Esophagus squamous epithelium (tissue), 5 donors: ENCODE results near the gene SIGLEC9. TPM values are rescaled to one million over a fixed set of nuclear protein-coding genes. Genes with fewer than 3 reads are reported as not detected.

Source experiments
- DNase-seq: peaks from one replicate; lab custom pipeline; 2025; lab: John Stamatoyannopoulos, UW
- H3K27ac ChIP-seq, 4 donors: fragments of 200-600 bp; sonication (generic); one replicate each; pipeline ENCODE4 v1.5.1; 2016 to 2019; ENCODE audit warnings: mild to moderate bottlenecking in 1 of 4
- H3K27me3 ChIP-seq, 4 donors: fragments of 200-600 bp; sonication (generic); 1 replicate in 3 of 4; 2 replicates in 1 of 4; pipeline versions ENCODE4 v1.5.1 to v1.6.0; 2017 to 2021; ENCODE audit warnings: antibody characterized with exemption in 1 of 4
- H3K36me3 ChIP-seq, 3 donors: fragments of 200-600 bp; sonication (generic); one replicate each; pipeline ENCODE4 v1.5.1; 2016 to 2019
- H3K4me1 ChIP-seq, 3 donors: fragments of 200-600 bp; sonication (generic); one replicate each; pipeline ENCODE4 v1.5.1; 2017 to 2019
- H3K4me3 ChIP-seq, 4 donors: fragments of 200-600 bp; sonication (generic); 1 replicate in 3 of 4; 2 replicates in 1 of 4; pipeline ENCODE4 v1.5.1; 2016 to 2019; ENCODE audit warnings: mild to moderate bottlenecking in 2 of 4, moderate library complexity in 1 of 4
- H3K9me3 ChIP-seq, 3 donors: fragments of 200-600 bp; sonication (generic); one replicate each; pipeline ENCODE4 v1.5.1; 2016 to 2019
- POLR2A ChIP-seq, 4 donors: fragments of 450-650 bp; IDR thresholded peaks; one replicate each; pipeline ENCODE4 v1.6.1; 2017; ENCODE audit warnings: antibody characterized with exemption in 4 of 4, mild to moderate bottlenecking in 4 of 4, moderate library complexity in 3 of 4
- whole genome bisulfite sequencing, 2 donors: methylation state at CpG; one replicate each; pipeline ENCODE4 v1.1.5; 2018; 5-methylcytosine and 5-hydroxymethylcytosine counted together
- intact Hi-C: fragments of 100-400 bp; cut with DNase I; formaldehyde crosslinking; loops from one replicate; pipeline ENCODE4 v1.15.0; 2022
- total RNA-seq, 4 donors: library from RNA; depleted of rRNA; stranded (reverse); fragments of >200 nt; gene quantifications; one replicate each; pipeline ENCODE4 v1.1.0, GENCODE V29; 2016
- TF ChIP-seq, protein P1 (sequence below), 6 experiments: fragments of 450-650 bp in 4 of 6; fragments of 200-600 bp in 2 of 6; sonication (generic) in 2 of 6; IDR thresholded peaks; one replicate each; pipeline ENCODE4 v1.5.1; 2016 to 2019; ENCODE audit warnings: antibody characterized with exemption in 6 of 6, mild to moderate bottlenecking in 4 of 6, moderate library complexity in 4 of 6
- donor health status: DM: yes; HTN: yes; CAD: no.

Gene SIGLEC9
- total RNA-seq, 4 donors from 2014 or later: 0.49 to 4.4 (median 2.4) TPM

- 47 to 55% methylated on average over 2 of the region's 2 CpGs for WGBS, 2 donors
Measured at GRCh38 chr19:51156710-51157109, 32.0 kb downstream of the SIGLEC9 start.

GRCh38 chr19:51157265-51157664, 32.6 kb downstream of the SIGLEC9 start:
- no peaks in the 10 kb centered on the region for H3K9me3 ChIP-seq
- 19 to 40% methylated on average over 2 of the region's 2 CpGs for WGBS, 2 donors
- no peak overlapping the region for H3K4me3 ChIP-seq
- H3K27me3 ChIP-seq: peaks cover 0 to 31% (median 0%) of the 10 kb centered on the region in 4 donors
- intact Hi-C loops: no loop called here
- no peak for TF ChIP-seq POLR2A (IDR thresholded peaks at IDR 0.05)
- TF ChIP-seq, protein P1, sequence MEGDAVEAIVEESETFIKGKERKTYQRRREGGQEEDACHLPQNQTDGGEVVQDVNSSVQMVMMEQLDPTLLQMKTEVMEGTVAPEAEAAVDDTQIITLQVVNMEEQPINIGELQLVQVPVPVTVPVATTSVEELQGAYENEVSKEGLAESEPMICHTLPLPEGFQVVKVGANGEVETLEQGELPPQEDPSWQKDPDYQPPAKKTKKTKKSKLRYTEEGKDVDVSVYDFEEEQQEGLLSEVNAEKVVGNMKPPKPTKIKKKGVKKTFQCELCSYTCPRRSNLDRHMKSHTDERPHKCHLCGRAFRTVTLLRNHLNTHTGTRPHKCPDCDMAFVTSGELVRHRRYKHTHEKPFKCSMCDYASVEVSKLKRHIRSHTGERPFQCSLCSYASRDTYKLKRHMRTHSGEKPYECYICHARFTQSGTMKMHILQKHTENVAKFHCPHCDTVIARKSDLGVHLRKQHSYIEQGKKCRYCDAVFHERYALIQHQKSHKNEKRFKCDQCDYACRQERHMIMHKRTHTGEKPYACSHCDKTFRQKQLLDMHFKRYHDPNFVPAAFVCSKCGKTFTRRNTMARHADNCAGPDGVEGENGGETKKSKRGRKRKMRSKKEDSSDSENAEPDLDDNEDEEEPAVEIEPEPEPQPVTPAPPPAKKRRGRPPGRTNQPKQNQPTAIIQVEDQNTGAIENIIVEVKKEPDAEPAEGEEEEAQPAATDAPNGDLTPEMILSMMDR (IDR thresholded peaks at IDR 0.05): no peak
- H3K4me1 ChIP-seq: peaks cover 0 to 11% (median 2%) of the 10 kb centered on the region in 3 donors
- no peaks in the 10 kb centered on the region for H3K36me3 ChIP-seq
- no peak overlapping the region for H3K27ac ChIP-seq
- DNase-seq: no peak

More at GRCh38 chr19:51156710-51157109, 32.0 kb downstream of the SIGLEC9 start:
- H3K4me3 ChIP-seq: no peak overlapping the region
- H3K27me3 ChIP-seq: peaks cover 0 to 31% (median 0%) of the 10 kb centered on the region in 4 donors
- H3K36me3 ChIP-seq: no peaks in the 10 kb centered on the region
- intact Hi-C loops: no loop called here
- no peak for DNase-seq
- TF ChIP-seq, protein P1 (IDR thresholded peaks at IDR 0.05): no peak
- TF ChIP-seq POLR2A (IDR thresholded peaks at IDR 0.05): no peak
- no peaks in the 10 kb centered on the region for H3K9me3 ChIP-seq
- H3K4me1 ChIP-seq: peaks cover 0 to 6% (median 2%) of the 10 kb centered on the region in 3 donors
- H3K27ac ChIP-seq: no peak overlapping the region

DNA sequence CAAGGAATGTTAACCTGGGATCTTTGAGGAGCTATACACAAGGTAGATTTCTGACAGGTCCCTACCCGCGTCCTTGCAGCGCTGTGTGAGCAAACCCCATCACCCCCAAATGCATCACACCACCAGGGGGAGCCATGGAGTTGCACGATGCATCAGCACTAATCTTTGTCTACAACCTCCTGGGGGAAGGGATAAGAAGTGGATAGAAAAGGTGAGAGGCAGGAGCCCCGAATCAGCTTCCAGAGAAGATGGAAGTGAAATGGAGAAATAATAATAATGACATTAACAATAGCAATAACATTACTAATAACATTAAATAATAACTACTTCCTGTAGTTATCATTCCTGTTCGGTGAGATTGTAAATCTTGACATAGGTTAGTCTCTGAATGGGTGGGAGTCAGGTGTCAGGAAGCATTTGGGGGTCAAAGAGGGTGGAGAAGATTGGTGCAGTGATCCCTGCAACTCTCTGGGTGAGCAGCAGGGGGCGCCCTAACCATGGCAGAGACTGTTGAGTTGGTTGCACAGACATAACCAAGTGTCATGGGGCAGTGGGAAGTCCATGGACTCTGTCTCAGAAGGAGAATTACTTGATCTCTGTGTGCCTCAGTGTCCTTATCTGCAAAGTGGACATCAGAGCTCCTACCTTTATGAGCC, 33.9 kb downstream of the SIGLEC9 start:
- Histone ChIP-seq H3K9me3 (no peaks in the 10 kb centered on the region), H3K4me1 (peaks cover 0 to 25% (median 9%) of the 10 kb centered on the region in 3 donors), H3K27ac (no peak overlapping the region), H3K27me3 (peaks cover 0 to 21% (median 0%) of the 10 kb centered on the region in 4 donors), H3K4me3 (no peak overlapping the region), H3K36me3 (no peaks in the 10 kb centered on the region)
- intact Hi-C loops: no loop called here
- 6 to 22% methylated on average over 6 to 7 of the region's 7 CpGs for WGBS, 2 donors
- TF ChIP-seq, protein P1 (IDR thresholded peaks at IDR 0.05): peak; percentile 55 to 79 (median 61)
- no peak for TF ChIP-seq POLR2A (IDR thresholded peaks at IDR 0.05)
- no peak for DNase-seq

DNA sequence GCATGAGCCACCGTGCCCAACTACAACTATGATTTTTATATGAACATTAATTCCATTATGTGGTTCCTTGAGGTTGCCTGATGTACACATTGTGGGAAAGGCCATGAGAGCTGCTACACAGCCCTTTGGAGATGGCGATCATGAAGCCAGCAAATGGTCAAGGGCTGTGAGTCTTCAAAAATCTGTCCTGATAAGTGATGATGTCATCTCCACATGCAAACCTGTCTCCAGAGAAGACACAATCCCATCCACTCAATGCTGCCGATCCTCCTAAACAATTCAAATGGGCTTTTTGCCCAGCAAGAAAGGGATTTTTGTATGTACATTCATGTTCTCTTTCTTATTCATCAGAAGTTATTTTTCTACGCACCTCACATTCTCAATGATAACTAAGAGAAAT, 35.0 kb downstream of the SIGLEC9 start:
- 78 to 91% methylated on average over 4 of the region's 4 CpGs for WGBS, 2 donors
- TF ChIP-seq POLR2A (IDR thresholded peaks at IDR 0.05): no peak
- TF ChIP-seq, protein P1 (IDR thresholded peaks at IDR 0.05): no peak
- Histone ChIP-seq H3K27me3 (peaks cover 0 to 11% (median 0%) of the 10 kb centered on the region in 4 donors), H3K9me3 (no peaks in the 10 kb centered on the region), H3K4me3 (no peak overlapping the region), H3K36me3 (no peaks in the 10 kb centered on the region), H3K4me1 (peaks cover 0 to 35% (median 9%) of the 10 kb centered on the region in 3 donors), H3K27ac (no peak overlapping the region)
- intact Hi-C loops: no loop called here
- DNase-seq: no peak

DNA sequence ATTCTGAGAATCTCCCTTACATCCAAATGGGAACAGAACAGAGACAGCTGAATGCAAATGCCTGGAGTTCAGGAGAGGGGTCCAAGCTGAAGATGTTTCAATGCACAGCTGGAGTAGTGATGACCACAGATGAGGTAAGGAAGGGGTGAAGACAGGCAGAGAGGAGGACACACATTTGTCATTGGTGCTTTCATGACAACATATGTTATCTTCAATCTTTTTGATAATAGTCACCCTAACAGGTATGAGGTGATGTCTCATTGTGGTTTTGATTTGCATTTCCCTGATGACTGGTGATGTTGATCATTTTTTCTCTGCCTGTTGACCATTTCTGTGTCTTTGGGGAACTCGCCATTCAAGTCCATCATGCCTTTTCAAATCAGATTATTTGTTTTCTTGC, 36.6 kb downstream of the SIGLEC9 start:
- Histone ChIP-seq H3K27ac (no peak overlapping the region), H3K9me3 (no peaks in the 10 kb centered on the region), H3K4me1 (peaks cover 0 to 38% (median 9%) of the 10 kb centered on the region in 3 donors), H3K4me3 (no peak overlapping the region), H3K36me3 (no peaks in the 10 kb centered on the region), H3K27me3 (peaks cover 0 to 9% (median 0%) of the 10 kb centered on the region in 4 donors)
- WGBS, 2 donors: 78 to 79% methylated on average over 1 of the region's 1 CpG
- no peak for DNase-seq
- intact Hi-C loops: no loop called here
- TF ChIP-seq, protein P1 (IDR thresholded peaks at IDR 0.05): no peak
- TF ChIP-seq POLR2A (IDR thresholded peaks at IDR 0.05): no peak
